ENCODE measurements around the gene GOLGA5.

GRCh38 chr14:92759300-92759678 lies 34.8 kb upstream of the GOLGA5 start:
- TF ChIP-seq GATA2 (IDR thresholded peaks at IDR 0.05; ENCODE audit: low read depth, low read length) (no peak), GATA3 (IDR thresholded peaks at IDR 0.05; ENCODE audit: low read depth, low read length) (no peak)
